Endothelial cell of umbilical vein (primary cell): ENCODE results near the gene KLHL9.

ENCODE experiments used
- POLR2A ChIP-seq: IDR thresholded peaks from 2 replicates; pipeline ENCODE4 v1.6.1; 2012; ENCODE audit warnings: low read depth, mild to moderate bottlenecking, control low read depth, low read length
- TF ChIP-seq, protein P1 (sequence below), 2 donors: IDR thresholded peaks; 1 replicate in 1 of 2; 2 replicates in 1 of 2; pipeline ENCODE4 v1.5.1; 2011; ENCODE audit warnings: low read length in 2 of 2, mild to moderate bottlenecking in 2 of 2, moderate library complexity in 2 of 2, control low read depth in 1 of 2, inconsistent platforms in 1 of 2, low read depth in 1 of 2; ENCODE audit not compliant: insufficient read depth in 1 of 2; ENCODE audit errors: extremely low read depth in 1 of 2

- TF ChIP-seq, protein P1, sequence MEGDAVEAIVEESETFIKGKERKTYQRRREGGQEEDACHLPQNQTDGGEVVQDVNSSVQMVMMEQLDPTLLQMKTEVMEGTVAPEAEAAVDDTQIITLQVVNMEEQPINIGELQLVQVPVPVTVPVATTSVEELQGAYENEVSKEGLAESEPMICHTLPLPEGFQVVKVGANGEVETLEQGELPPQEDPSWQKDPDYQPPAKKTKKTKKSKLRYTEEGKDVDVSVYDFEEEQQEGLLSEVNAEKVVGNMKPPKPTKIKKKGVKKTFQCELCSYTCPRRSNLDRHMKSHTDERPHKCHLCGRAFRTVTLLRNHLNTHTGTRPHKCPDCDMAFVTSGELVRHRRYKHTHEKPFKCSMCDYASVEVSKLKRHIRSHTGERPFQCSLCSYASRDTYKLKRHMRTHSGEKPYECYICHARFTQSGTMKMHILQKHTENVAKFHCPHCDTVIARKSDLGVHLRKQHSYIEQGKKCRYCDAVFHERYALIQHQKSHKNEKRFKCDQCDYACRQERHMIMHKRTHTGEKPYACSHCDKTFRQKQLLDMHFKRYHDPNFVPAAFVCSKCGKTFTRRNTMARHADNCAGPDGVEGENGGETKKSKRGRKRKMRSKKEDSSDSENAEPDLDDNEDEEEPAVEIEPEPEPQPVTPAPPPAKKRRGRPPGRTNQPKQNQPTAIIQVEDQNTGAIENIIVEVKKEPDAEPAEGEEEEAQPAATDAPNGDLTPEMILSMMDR (IDR thresholded peaks at IDR 0.05; ENCODE audit: extremely low read depth in 1 of 2, insufficient read depth in 1 of 2, low read depth in 1 of 2, low read length in 2 of 2): no peak
- TF ChIP-seq POLR2A: no peak
These were observed 32.8 kb upstream of the KLHL9 start, which contains the start of gene IFNA13 for GRCh38 chr9:21367957-21368356.
